AG10803 (cell line): Measurements from ENCODE around the gene PSMD6.

ENCODE experiments used
- DNase-seq: peaks from one replicate; pipeline ENCODE4 v3.0.0; 2010; ENCODE audit warnings: low read depth
- H3K4me3 ChIP-seq: 2 replicates; pipeline ENCODE4 v1.5.1; 2011; ENCODE audit warnings: mild to moderate bottlenecking, low read length, control low read depth
- TF ChIP-seq, protein P1 (sequence below): conservative IDR thresholded peaks from 2 replicates; pipeline ENCODE4 v1.5.1; 2011; ENCODE audit warnings: mild to moderate bottlenecking, low read length, control low read depth, inconsistent platforms

The PSMD6 gene

DNA sequence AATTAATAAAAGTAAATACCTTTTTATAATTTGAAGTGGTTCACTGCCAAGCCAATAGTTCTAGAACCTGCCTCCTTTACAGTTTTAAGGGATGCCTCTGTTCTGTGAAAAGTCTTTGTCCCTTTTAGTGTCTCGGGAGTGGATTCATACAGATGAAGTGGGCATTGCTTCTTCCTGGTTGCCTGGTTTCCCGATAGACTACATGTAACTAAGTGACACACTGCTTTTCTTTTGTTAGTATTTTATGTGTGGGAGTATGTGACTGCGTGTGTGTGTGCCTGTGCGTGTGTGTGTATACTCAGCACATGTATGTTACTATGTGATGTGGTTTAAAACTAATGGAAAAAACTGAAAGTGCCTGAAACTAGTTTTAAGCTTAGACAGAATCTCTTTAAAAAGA, 21.1 kb downstream of the PSMD6 start:
- H3K4me3 ChIP-seq, result no peak overlapping the region
- TF ChIP-seq, protein P1, sequence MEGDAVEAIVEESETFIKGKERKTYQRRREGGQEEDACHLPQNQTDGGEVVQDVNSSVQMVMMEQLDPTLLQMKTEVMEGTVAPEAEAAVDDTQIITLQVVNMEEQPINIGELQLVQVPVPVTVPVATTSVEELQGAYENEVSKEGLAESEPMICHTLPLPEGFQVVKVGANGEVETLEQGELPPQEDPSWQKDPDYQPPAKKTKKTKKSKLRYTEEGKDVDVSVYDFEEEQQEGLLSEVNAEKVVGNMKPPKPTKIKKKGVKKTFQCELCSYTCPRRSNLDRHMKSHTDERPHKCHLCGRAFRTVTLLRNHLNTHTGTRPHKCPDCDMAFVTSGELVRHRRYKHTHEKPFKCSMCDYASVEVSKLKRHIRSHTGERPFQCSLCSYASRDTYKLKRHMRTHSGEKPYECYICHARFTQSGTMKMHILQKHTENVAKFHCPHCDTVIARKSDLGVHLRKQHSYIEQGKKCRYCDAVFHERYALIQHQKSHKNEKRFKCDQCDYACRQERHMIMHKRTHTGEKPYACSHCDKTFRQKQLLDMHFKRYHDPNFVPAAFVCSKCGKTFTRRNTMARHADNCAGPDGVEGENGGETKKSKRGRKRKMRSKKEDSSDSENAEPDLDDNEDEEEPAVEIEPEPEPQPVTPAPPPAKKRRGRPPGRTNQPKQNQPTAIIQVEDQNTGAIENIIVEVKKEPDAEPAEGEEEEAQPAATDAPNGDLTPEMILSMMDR, result no peak
- no peak for DNase-seq

DNA sequence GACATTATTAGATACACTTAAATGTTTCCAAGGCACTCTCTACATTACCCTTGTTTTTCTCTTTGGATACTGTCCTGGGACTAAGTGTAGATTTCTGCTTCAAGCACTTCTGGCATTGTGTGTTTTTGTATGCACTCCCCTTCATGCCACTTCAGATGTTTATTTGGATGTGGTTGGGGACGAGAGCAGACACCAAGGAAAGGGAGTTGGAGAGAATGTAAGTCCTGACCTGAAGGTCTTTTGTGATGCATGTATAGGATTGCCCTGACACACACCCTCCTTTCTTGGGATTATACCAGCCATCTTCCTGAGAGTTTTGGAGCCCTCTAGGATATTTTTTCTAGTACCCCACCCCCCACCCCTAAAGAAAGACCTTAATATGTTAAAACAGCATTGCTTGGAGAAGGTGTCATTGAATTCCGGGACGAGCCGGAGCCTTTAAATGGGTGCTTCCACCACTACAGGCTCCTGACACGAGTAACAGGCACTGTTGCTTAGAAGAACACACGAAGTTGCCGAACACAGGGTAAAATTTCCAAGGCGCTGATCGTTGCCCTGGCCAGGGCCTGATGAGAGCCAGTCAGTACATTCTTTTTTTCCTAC, 22.7 kb downstream of the PSMD6 start:
- DNase-seq, result no peak
- TF ChIP-seq, protein P1, result no peak
- H3K4me3 ChIP-seq, result no peak overlapping the region

DNA sequence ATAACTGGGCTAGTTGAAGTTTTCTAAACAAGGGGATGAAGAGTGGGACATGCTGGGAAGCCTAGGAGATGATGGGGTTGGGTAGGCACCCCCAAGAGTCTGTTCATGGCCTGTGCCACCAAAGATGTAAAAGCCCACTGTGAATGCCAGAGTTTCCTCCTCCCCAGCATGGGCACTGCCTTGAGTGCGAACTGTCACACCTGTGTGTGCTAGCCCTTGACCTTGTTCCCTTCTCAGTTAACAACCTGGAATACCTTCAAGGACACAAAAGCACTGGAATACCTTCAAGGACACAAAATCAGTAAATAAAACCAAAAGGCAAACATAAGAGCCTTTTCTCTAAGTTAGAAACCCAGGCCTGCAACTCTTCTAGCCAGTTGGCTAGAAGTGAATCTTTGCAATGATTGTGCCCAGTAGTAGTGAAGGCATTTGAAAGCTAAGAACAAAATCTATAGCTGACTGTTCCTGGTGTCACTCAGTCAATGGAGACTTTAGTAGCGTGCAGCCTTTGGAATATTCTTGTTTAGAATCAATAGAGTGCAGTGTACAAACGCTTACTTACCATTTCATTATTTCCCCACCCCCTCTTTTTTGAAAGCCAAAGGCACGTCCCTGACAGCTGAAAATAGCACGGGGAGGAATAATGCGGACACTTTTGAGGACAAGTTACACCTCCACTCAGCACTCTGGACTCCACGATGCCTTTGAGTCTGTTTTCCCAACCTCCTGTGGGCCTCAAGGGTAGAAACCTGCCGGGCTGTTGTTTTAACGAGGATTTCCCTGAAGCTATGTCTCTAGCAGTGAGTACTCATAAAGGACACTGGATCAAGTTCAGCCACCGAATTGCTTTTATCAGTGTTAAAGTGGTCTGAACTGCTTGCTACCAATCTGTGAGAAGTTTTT, 24.2 kb downstream of the PSMD6 start:
- no peak overlapping the region for H3K4me3 ChIP-seq
- no peak for DNase-seq
- TF ChIP-seq, protein P1, result no peak

DNA sequence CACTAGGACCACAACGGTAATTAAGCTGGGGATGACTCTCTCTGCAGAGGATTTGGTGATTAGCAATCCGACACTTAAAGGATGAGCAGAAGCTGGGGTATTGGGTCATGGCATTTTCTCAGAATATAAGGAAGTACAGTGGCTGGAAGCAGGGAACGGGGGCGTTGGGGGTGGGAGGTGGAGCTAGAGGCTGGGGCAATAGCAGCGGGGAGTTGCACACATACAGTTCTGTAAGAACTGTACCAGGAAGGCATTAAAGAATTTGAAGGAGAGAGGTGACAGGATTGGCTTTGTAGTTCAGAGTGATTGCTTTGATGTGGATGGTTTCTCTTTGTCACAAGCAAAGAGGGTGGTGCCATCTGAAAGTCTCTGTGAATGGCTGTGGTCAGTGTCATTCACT, 28.2 kb downstream of the PSMD6 start:
- TF ChIP-seq, protein P1, result no peak
- H3K4me3 ChIP-seq, result no peak overlapping the region
- no peak for DNase-seq

DNA sequence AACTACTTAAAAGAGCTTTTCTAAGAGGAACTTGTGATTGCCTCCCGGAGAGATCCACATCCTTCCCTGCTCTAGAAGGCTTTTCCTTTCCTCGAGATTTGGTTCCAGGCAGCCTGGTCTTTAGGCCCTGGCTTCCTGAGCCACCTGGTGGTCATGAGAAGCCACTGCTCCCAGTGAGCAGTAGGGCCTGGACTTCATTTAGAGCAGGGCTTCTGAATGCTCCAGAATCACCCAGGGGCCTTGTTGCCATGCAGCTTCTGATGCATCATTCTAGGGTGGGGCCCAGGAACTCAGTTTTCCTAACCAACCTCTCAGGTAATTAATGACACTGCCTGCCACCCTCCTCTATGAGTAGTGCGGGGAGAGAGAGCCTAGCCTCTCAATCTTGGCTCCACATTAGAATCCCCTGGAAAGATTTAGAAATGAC, 29.6 kb downstream of the PSMD6 start:
- DNase-seq, result peak; percentile 80
- TF ChIP-seq, protein P1, result peak; percentile 98
- H3K4me3 ChIP-seq, result no peak overlapping the region

DNA sequence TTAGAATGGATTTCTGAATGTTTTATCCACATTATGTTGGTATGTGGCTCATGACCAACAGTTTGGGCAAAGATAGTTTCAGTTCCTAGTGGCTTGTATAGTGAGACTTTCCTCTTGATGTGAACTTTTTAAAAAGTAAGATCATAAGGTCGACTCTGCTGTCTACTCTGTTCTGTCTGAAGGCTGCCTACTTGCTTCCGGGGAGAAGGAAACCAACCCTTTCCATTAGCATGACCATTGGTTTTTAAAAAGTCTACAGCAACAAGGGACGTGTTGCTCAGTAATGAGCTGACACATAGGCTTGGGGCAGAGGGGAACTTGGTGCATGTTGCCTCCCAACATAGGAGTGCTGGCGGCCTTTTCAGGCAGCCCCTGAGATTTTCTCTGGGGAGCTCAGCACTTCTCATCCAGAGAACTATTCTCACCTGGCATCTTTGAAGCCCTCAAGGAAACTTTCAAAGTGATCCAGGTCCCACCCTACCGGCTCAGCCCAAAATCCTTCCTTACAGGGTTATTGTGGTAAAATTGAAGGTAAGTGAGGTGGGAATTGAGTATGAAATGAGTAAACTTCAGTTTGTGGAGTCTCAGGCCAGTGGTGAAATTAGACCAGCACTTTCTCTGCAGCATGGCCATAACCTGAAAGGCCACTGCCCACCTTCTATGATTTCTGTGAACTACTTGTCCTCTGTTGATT, 30.6 kb downstream of the PSMD6 start:
- H3K4me3 ChIP-seq, result no peak overlapping the region
- TF ChIP-seq, protein P1, result no peak
- DNase-seq, result no peak
